Stimulated activated CD4-positive, alpha-beta T cell treated with anti-CD3 and anti-CD28 coated beads, Interleukin-15, amount 100 ng/mL, for 24 hours (primary cell): Measurements from ENCODE around the gene RHOJ.
"Not testable (repeated sequence)": the region's sequence is repeated elsewhere in the genome, so short reads cannot be mapped to it uniquely, and the experiment has no call there.

ENCODE experiments used
- DNase-seq: peaks from one replicate; pipeline ENCODE4 v3.0.0-alpha.2; 2020

The RHOJ gene

DNA sequence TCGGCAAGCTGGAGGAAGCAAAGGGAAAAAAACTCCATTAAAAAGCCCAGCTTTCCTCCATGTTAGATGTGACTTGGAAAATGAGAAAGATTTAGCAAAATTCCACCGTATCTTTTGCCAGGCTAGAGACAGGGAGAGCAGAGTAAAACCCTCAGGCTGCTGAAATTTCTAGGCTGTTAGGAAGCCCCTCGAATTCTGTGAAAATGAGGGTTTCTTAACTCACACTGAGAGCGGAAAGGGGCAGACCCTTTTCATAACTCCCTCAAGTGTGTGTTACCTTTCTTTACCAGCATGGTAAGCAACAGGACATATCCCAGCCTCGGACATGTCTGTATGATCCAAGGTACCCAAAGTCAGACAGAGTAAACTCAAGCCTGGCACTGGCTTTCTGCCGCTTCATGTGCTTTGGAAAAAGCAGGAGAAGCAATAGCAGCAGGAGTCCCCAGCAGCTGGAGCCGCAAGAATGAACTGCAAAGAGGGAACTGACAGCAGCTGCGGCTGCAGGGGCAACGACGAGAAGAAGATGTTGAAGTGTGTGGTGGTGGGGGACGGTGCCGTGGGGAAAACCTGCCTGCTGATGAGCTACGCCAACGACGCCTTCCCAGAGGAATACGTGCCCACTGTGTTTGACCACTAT is at the start of gene RHOJ:
TSS of gene RHOJ (plus strand) at position 37 of the 637 bp plus-strand sequence. CDS start at position 464, 427 bp downstream.
- DNase-seq: no peak

GRCh38 chr14:63155511-63156185 is 48.6 kb upstream of the RHOJ start:
- DNase-seq: no peak

DNA sequence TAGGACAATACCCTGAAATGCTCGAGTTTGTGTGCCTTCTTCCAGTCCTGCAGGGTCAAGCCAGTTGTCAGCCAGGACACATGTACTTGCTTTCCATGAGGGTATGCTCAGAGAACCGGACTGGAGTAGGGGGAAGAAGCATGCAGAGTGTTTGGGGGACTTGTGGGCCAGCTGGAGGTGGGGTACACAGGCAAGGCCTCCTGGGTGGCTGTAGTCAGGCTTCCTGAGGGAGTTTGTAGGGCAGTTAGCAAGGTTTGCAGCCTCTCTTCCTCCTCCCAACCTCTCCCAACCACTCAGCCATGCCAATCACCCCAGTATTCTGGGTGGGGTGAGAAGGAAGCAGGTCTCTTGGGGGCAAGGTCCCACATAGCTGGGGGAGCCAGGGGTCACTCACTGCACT is 47.0 kb upstream of the RHOJ start:
- DNase-seq: no peak

GRCh38 chr14:63163306-63163705 is 40.9 kb upstream of the RHOJ start:
- no peak for DNase-seq

DNA sequence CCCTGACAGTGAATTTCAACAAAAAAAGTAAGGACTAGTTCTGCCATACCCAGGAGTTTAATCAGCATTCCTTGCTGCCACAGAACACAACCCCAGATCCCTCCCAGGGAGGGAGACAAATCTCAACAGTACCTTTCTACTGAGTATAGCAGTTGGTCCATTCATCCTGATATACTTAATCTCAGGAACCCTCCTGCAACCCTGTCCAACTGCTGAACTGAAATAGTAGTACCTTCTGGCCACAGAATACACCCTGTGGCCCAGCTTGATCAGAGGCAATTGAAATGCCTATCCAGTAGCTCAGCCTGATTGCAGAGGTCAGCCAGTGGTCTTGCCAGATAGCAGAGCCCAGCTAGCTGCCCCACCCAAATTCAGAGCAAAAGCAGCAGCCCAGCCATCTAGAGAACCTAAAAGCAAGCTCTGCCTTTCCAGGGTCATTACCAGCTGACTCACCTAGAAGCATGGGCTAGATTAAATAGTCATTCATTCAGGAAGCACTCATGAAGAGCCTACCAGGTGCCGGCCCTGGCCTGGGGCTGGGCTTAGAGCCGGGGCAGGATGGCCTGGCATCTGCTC is 40.0 kb upstream of the RHOJ start:
- no peak for DNase-seq

- not testable (repeated sequence) for DNase-seq
Observed at GRCh38 chr14:63165267-63165666, 39.0 kb upstream of the RHOJ start.

- DNase-seq: no peak
Observed at GRCh38 chr14:63167044-63167443, 37.2 kb upstream of the RHOJ start.

GRCh38 chr14:63174760-63175191 is 29.5 kb upstream of the RHOJ start:
- no peak for DNase-seq

GRCh38 chr14:63175531-63175930 is 28.7 kb upstream of the RHOJ start:
- DNase-seq: no peak

- no peak for DNase-seq
Observed at GRCh38 chr14:63178912-63179311, 25.3 kb upstream of the RHOJ start.

DNA sequence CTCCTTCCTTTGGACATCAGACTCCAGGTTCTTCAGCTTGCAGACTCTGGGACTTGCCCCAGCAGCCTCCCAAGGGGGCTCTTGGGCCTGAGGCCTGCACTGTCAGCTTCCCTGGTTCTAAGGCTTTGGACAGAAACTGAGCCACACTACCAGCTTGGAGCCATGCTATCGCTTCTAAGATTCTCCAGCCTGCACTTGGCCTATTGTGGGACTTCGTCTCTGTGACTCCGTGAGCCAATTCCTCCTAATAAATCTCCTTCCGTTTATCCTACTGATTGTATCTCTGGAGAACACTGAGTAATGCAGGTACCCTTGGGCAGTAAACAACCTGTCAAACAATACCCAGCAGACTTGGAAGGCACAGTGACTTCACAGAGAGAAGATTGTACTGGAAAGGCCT is 24.9 kb upstream of the RHOJ start:
- DNase-seq: no peak

DNA sequence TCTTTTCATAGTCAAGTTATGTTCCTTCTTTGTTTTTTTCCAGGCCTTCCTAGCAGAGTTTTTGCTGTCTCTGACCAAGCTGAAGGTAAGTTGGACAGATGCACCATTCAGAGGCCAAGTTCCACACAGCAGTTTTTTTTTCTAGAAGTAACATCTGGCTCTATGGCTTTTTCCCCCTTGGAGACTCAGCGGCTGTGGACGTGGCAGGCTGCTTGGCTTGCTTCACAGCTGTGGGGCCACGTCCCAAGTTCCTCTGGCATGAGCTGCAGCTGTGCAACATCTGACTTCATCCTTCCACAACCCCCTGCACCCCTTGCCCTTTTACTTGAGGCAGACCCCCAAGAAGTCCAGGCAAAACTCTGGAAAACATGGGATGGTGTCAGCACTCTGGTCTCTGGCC is 24.2 kb upstream of the RHOJ start:
- DNase-seq: no peak

DNA sequence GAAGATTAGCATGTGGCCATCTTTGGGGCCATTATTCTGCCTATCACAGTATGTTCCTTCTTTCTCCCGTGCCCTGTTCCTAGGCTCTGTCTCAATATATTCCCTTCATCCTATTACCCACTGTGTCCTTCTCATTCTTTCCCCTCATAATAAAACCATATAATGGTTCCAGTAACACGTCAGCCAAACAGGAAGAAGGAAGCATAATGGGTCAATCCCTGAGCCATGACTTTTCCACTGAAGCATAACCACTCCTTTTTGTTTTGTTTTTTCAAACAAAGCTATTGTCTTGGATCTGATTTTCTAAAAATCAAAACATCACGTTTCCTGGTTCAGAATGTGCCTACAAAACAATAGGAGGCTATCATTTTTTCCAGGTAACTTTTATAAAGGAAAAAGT is 21.3 kb upstream of the RHOJ start:
- DNase-seq: no peak

DNA sequence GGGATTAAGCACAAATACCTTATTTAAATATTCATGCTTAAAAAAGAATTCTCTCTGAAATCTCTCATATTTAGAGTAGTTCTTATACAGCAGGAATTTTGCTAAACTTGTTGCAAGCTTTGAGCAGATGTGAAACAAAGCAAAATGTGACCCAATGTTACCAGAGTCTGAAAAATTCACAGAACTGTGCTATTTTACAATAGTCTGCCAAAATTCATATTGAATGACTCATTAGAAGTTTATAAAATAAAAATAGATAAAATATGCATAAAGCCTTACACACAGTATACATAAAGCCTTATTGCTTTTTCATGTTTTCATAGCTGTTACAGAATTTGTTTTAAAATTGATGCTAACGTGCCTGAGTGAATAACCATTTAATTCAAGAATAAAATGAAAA is 17.8 kb upstream of the RHOJ start:
- DNase-seq: no peak

DNA sequence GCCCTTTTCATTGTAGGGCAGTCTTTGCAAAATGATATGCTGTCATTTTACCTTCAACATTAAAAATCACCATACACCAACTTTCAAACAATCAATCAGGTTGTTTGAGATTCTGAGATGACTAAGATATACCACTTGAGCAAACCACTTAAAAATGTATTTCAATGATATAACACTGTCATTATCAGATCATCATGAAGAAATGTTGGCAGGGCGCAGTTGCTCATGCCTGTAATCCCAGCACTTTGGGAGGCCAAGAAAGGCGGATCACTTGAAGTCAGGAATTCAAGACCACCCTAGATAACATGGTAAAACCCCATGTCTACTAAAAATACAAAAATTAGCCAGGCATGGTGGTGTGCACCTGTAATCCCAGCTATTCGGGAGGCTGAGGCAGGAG is 13.0 kb upstream of the RHOJ start:
- no peak for DNase-seq

- DNase-seq: no peak
Observed at GRCh38 chr14:63192085-63192484, 12.2 kb upstream of the RHOJ start.

DNA sequence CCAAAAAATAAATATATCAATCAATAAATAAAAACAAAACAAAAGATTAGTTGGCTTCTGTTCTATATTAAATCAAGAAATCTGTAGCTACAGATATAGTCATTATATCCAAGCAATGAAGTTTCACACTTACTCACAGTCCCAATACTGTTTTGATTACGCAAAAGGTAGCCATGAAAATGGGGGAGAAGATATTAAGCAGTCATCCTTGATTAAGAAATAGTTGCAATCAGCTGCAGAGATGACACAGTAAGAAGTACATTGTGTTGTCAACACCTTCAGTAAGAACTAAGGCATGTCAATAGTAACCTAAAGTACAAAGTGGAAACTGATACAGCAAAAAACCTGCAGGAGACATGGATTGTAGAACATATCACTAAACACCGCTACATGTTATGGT is 11.0 kb upstream of the RHOJ start:
- DNase-seq: no peak

DNA sequence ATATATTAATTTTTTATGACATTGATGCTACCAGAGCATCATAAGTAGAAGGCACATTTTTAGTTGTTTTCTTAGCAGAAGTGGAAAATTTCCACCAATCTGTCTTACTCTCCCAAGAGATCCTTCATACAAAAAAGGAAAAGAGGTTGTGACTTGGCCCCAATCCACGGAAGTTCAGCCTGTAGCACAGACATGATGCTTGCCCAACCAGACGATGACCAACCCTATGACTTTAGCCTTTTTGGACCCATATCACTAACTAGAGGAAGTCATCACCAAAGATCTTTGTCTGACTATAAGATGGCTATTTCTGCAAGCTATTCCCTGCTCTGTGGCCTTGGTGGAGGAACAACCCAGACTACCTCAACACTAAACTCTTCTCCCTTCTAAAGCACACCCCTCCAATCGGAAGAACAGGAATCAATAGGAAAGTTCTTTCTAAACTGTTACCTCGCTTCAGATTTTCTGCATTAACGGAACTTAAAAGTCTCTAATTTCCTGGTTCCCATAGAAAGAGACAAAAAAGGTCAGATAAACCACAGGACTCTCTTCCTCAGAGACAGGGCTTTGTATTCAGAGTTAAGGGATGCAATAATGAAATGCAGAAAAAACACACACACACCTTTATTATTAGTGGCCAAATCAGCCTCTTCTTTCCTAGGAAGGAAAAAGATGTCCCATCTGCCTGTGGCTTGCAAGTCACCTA is 4.1 kb upstream of the RHOJ start:
- DNase-seq: no peak

DNA sequence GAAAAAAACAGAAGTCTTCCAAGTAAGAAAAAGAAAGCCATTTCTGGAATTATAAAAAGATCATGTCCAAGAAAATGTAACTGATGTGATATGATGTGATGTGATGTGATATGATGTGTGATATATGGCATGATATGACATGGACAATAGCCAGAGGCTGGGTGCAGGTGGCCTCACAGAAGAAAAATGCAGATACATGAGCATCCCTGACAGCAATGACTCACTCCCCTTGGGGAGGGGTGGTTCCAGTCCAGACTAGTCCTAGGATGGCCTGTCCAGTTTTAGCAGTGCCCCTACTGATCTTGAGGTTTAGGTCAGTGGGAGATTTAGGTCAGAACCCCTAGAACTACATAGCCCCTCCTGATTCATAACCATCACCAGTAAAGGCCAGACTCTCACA is 3.5 kb upstream of the RHOJ start:
- DNase-seq: no peak

DNA sequence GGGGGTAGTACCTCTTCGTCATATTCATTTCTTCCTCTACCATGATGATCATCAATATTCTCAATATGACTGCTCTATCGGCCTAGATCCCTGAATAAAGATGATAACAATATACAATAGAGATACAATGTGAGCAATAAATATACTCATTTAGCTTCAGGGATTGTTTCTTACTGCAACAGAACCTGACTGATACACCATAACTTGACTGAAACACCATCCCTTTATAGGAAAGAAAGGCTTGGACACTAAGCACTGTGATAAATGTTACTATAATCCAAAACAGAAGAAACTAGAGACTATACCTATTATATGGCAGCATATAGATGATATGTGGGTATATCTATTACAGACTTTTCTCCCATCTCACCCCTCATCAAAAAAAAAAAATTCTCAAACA is 1.2 kb upstream of the RHOJ start:
- DNase-seq: no peak

GRCh38 chr14:63203618-63204406 is 431 bp upstream of the RHOJ start:
- peak; percentile 2 for DNase-seq

DNA sequence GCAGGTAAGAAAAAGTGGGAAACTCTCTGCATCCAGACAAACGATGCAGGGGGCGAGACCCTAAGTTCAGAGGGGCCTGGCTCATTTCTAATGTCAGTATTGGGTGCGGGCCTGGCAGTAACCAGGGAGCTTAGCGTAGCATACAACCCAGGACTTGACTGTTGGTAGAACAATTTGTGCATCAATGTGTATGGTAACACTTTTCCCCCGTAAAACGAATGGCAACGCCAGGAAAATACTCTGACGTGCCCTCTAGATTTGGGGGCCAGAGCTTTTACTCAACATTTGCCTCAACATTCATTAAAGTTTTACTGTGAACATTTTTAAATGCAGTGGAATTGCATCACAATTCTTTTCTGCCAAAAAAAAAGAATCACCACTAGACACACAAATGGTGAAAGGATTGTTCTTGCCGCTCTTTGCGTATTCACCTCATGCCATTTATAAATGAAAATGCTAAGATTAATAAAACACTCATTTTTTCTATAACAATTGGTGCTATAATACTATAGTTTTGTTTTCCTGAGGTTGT is 867 bp downstream of the RHOJ start:
- DNase-seq: no peak

- no peak for DNase-seq
Observed at GRCh38 chr14:63205866-63206265, 1.6 kb downstream of the RHOJ start.
